Hematopoietic multipotent progenitor cell treated with erythropoietin and hydrocortisone succinate and interleukin-3 and kit ligand, for 8 days (in vitro differentiated cells): ENCODE results near the gene DCTN2.
A peak's percentile ranks its signal among the peaks of the same experiment; 100 is the strongest.
"Not testable (repeated sequence)": the region's sequence is repeated elsewhere in the genome, so short reads cannot be mapped to it uniquely, and the experiment has no call there.

ENCODE experiments used
- DNase-seq: peaks from one replicate; pipeline ENCODE4 v3.0.0-alpha.2; 2015

Gene DCTN2

DNA sequence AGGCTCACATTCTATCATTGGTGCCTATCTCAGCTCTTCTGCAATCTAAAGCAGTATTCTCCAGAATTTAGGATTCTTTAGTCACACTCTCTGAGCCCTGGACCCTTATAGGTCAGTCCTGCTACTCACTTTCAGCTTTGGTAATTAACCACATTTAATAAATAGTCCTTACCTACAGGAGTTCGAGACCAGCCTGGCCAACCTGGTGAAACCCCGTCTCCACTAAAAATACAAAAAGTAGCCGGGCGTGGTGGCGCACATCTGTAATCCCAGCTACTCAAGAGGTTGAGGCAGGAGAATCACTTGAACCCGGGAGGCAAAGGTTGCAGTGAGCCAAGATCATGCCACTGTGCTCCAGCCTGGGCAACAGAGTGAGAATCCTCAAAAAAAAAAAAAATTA, 33.3 kb downstream of the DCTN2 start:
- not testable (repeated sequence) for DNase-seq

- no peak for DNase-seq
These were observed 33.7 kb downstream of the DCTN2 start for GRCh38 chr12:57513266-57513665.

- no peak for DNase-seq
These were observed 34.3 kb downstream of the DCTN2 start for GRCh38 chr12:57512665-57513064.

DNA sequence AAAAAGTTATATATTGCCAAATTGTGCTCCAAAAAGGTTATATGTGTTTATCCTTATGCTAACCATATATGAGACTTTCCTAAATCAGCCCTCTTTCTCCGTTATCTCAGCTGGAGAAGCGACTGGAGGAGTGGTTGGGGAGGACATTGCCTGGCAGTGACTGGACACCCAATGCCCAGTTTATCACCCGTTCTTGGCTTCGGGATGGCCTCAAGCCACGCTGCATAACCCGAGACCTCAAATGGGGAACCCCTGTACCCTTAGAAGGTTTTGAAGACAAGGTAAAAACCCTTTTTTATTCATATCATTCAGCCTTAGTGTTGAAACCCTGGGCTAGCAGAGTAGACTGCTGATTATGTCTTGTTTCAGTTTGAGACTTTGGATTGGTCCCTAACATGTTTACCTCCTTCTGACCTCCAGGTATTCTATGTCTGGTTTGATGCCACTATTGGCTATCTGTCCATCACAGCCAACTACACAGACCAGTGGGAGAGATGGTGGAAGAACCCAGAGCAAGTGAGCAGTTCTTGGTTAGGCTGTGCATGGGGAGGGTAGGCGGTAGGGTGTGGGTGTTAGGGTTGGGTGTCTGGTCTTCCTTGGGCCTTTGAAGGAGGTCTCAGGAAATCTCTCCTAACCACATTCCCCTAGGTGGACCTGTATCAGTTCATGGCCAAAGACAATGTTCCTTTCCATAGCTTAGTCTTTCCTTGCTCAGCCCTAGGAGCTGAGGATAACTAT, 35.2 kb downstream of the DCTN2 start:
- no peak for DNase-seq

- DNase-seq: no peak
These were observed 35.8 kb downstream of the DCTN2 start for GRCh38 chr12:57511161-57511560.

GRCh38 chr12:57507796-57508195, 39.2 kb downstream of the DCTN2 start:
- not testable (repeated sequence) for DNase-seq

DNA sequence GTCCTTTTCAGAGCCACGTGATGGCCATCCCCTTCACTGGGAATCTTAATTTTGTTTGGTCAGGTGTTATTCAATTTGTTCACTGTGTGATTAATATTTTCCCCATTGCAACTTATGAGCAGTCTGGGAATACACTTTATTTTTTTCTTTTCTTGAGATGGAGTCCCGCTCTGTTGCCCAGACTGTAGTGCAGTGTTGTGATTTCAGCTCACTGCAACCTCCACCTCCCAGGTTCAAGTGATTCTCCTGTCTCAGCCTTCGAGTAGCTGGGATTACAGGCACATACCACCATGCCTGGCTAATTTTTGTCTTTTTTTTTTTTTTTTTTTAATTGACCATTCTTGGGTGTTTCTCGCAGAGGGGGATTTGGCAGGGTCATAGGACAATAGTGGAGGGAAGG, 40.5 kb downstream of the DCTN2 start:
- DNase-seq: not testable (repeated sequence)

- not testable (repeated sequence) for DNase-seq
These were observed 44.6 kb downstream of the DCTN2 start for GRCh38 chr12:57502311-57502969.

GRCh38 chr12:57500213-57500612, 46.8 kb downstream of the DCTN2 start:
- DNase-seq: no peak

DNA sequence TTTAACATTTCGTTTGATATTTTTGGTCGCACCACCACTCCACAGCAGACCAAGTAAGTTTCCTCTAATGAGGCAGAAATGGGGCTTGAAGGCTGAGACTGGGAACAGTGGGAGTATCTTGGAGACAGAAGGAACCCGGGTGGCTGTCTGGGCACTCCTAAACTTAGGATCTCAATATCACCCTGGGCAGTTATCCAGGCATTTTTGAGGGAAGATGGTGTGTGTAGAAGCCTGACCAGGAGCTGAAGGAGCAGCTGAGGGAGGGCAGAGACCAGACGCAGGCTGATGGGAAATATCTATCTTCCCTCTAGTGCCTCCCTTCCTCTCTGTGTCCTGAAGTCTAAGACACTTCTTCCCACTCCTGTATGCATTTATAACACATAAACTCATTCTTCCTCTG, 48.4 kb downstream of the DCTN2 start:
- no peak for DNase-seq

DNA sequence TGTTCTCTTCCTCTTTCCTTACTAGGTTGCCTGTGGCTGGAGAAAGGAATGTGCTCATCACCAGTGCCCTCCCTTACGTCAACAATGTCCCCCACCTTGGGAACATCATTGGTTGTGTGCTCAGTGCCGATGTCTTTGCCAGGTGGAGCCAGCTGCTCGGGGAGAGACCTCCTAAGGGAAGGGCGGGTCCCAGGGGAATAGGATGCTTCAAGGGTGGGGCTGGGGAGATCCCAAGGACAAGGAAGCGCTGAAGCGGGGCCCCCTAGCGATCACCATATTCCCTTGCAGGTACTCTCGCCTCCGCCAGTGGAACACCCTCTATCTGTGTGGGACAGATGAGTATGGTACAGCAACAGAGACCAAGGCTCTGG, 48.9 kb downstream of the DCTN2 start:
- no peak for DNase-seq

DNA sequence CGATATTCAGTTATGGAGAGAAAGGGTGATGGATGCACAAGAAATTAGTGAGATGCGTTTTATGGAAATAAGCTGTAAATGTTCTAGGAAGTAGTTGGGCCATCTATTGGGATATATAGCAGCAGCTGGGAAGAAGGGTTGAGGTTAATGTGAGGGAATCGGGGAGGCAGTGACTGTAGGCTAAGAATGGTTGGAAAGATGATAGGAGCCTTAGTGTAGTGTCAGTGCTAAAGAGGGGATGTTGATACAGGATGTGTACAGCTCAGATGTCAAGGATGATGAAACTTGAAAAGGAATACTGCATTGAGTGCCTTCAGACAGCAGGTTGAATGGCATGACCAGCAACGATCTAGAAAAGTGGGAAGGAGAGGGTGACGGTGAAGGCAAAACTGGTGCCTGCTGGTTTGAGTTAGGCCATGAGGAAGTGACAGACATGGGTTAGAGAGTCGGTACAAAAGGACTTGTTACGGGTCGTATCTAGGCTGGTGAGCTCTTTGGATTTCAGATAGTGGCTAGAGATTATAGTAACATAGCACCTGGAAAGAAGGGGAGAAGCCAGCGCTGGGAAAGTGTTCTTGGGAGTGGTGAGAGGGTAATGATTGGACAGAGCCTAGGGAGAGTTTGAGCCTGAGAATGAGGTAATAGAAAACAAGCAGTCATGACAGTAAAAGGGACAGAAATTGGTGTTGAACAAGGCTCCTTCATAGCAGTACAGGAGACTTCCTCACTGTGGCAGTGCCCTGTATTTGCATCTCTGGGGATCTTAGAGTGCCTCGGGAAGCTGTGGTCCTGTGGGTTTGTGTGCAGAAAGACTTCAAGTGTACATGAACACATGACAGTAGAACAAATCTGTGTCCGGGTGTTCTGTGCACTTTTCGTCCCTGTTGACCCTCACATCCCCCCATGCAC, 49.5 kb downstream of the DCTN2 start:
- no peak for DNase-seq

GRCh38 chr12:57496822-57497221, 50.2 kb downstream of the DCTN2 start:
- DNase-seq: no peak

- not testable (repeated sequence) for DNase-seq
These were observed 51.8 kb downstream of the DCTN2 start for GRCh38 chr12:57495051-57495701.

DNA sequence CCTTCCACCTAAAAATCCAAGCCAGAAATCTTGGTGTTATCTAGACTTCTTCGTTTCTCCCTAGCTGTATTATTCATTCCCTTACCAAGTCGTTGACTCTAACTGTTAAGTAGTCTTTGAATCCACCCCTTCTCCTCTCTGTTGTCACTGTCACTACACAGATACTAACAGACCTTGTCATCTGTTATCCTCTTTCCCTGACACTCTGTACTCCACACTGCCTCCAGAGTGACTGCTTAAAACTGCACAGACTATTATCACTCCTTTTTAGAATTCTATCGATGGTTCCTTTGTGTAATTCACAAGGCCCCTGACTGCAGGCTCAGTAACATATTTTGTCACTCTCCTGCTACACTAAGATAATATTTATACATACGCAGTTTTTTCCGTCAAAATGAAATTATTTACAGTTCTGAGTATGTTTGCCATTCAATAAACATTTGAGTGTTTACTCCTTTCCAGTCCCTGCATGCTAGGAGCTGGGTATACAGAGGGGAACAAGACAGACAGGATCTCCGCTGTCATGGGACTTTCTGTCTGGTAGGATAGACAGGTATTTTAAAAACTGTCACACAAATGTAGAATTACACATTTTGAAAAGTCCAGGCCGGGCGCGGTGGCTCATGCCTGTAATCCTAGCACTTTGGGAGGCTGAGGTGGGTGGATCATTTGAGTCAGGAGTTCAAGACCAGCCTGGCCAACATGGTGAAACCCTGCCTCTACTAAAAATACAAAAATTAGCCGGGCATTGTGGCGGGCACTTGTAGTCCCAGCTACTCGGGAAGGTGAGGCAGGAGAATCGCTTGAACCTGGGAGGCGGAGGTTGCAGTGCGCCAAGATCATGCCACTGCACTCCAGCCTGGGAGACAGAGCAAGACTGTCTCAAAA, 55.4 kb downstream of the DCTN2 start:
- peak; percentile 64 for DNase-seq

DNA sequence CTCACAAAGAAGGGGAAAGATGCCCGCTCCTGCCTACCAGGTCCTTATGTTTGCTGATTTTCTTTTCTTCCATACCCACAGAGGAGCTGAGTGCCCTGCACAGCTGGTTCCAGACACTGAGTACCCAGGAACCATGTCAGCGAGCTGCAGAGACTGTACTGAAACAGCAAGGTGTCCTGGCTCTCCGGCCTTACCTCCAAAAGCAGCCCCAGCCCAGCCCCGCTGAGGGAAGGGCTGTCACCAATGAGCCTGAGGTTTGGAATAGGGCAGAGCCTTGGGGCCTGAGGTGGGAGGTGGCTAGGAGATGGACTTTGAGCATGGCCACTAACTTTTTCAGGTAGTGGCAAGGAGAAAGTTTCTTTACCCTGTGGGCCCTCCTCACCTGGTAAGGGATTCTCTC, 56.9 kb downstream of the DCTN2 start:
- no peak for DNase-seq

DNA sequence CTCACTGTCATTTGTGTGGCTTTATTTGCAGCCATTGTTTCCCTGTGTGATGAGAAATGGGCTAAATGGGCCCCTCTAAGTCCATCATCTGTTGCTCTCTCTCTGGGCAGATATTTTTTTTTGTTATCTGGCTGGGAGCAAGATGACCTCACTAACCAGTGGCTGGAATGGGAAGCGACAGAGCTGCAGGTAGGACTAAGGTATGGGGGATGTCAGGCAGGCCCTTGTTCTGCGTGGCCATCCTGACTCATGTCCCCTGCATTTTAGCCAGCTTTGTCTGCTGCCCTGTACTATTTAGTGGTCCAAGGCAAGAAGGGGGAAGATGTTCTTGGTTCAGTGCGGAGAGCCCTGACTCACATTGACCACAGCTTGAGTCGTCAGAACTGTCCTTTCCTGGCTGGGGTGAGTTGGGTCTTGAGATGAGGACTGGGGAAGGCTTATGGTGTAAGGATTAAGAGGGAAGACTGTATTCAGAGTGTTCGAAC, 57.8 kb downstream of the DCTN2 start:
- no peak for DNase-seq

DNA sequence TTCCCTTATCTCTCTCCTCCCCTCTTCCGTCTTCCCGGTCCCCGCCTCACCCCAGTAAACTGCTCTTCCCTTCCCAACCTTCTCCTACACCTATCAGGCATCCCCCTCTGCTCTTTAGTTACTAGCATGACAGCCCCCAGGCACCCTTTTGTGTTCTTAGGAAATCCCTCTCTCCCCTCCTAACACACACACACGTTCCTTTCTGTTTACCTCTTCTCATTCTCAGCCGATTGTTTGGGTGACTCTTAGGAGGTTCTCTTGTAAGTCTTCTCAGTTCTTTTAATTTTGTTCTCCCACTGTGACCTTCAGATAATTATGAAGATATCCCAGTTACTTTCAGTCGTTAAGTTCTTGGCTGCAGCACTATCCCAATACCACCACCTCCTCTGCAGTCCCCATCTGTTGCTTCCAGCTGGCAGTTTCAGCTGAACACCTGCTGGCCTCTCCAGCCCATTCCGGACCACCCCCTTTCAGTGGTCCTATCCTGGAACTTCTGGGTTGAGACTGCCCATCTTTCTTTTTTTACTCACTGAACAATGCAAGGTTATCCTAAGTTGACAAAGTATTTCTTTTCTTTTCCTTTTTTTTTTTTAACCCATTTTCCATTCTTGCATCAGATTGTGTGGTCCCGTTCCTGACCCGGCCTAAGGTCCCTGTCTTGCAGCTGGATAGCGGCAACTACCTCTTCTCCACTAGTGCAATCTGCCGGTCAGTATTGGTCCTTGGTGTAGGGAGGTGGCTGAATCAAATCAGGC, 58.4 kb downstream of the DCTN2 start:
- peak; percentile 22 for DNase-seq

DNA sequence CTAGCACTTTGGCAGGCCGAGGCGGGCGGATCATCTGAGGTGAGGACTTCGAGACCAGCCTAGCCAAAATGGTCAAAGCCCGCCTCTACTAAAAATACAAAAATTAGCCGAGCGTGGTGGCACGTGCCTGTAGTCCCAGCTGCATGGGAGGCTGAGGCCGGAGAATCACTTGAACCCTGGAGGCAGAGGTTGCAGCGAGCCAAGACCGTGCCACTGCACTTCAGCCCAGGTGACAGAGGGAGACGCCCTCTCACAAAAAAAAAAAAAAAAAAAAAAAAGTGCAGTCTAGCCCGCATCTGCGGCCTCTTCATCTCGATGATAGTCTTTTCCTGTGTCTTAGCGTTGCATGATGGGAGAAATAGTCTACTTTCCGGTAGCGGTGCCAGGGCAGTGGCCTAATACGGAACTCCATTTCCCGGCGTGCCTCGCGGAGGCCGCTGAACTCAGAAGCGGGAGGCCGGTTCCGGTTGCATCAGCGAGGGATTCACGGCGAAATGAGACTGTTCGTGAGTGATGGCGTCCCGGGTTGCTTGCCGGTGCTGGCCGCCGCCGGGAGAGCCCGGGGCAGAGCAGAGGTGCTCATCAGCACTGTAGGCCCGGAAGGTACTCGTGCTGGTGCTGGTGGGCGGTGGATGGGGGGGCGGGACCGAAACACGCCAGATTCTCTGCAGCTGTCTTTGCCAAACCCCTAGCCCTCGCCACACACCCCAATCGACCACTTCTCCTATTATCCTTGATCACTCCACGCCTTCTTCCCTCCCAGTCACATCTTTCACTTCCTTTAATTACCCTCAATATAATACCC, 59.2 kb downstream of the DCTN2 start, which contains the start of gene MARS1:
Gene MARS1, plus strand, starts transcription at position 472 of the 805 bp plus-strand sequence. Its CDS starts 23 bp downstream, at position 495.
- DNase-seq: peak; percentile 99

- no peak for DNase-seq
These were observed 59.9 kb downstream of the DCTN2 start for GRCh38 chr12:57487055-57487596.
